Heart right ventricle (tissue), 16 donors: ENCODE results near the gene WDR45B. TPM values are rescaled to one million over a fixed set of nuclear protein-coding genes. Genes with fewer than 3 reads are reported as not detected.

Experiments
- ATAC-seq, 8 donors: fragments of 200-7000 bp; cut with Tn5 transposase; one replicate each; pipeline ENCODE4 v1.9.1; 2020; ENCODE audit warnings: mild to moderate bottlenecking in 8 of 8, moderate library complexity in 8 of 8, moderate number of reproducible peaks in 1 of 8
- DNase-seq, 2 donors: peaks; one replicate each; pipeline ENCODE4 v3.0.0-alpha.2; 2020
- H3K27ac ChIP-seq, 10 donors: fragments of 200-600 bp; sonication (generic) in 2 of 10; one replicate each; pipeline versions ENCODE4 v1.5.0 to v1.8.0; 2020 to 2022; ENCODE audit warnings: mild to moderate bottlenecking in 3 of 10
- H3K27me3 ChIP-seq, 7 donors: fragments of 200-600 bp; one replicate each; pipeline ENCODE4 v1.8.0; 2021 to 2022; ENCODE audit warnings: mild to moderate bottlenecking in 2 of 7
- H3K36me3 ChIP-seq, 9 donors: fragments of 200-600 bp; sonication (generic) in 1 of 9; one replicate each; pipeline versions ENCODE4 v1.5.0 to v1.8.0; 2020 to 2022; ENCODE audit warnings: mild to moderate bottlenecking in 2 of 9
- H3K4me1 ChIP-seq, 9 donors: fragments of 200-600 bp; sonication (generic) in 1 of 9; one replicate each; pipeline versions ENCODE4 v1.5.0 to v1.8.0; 2020 to 2022; ENCODE audit warnings: mild to moderate bottlenecking in 4 of 9
- H3K4me3 ChIP-seq, 10 donors: fragments of 200-600 bp; sonication (generic) in 2 of 10; one replicate each; pipeline versions ENCODE4 v1.5.0 to v1.8.0; 2020 to 2022; ENCODE audit warnings: mild to moderate bottlenecking in 7 of 10, moderate library complexity in 2 of 10
- H3K9me3 ChIP-seq, 11 donors: fragments of 200-600 bp in 10 of 11; sonication (generic) in 2 of 11; one replicate each; pipeline versions ENCODE4 v1.5.0 to v1.8.0; 2013 to 2022; ENCODE audit warnings: mild to moderate bottlenecking in 2 of 11, control low read depth in 1 of 11, moderate library complexity in 1 of 11
- whole genome bisulfite sequencing, 2 donors: extraction: QIAGEN DNeasy Blood & Tissue Kit; methylation state at CpG; one replicate each; pipeline ENCODE4 v1.1.7; 2013; ENCODE audit warnings: inconsistent platforms in 1 of 2; 5-methylcytosine and 5-hydroxymethylcytosine counted together
- intact Hi-C, 10 donors: fragments of 100-400 bp; cut with DNase I; formaldehyde crosslinking; loops; one replicate each; pipeline versions ENCODE4 v1.11.1 to v1.14.2; 2022
- polyA plus RNA-seq, 2 donors: library from polyadenylated mRNA; stranded (reverse); fragments of 200-250 nt; gene quantifications; one replicate each; pipeline ENCODE4 v1.2.3, GENCODE V29; 2013
- total RNA-seq, 10 donors: library from RNA; stranded (reverse); fragmentation: NEBNext Ultra II Directional in 3 of 10; extraction: Animal tissue kit (Norgen Biotek cat#: 25700) in 3 of 10; gene quantifications; one replicate each; pipeline versions ENCODE4 v1.2.1 to v1.2.4, GENCODE V29; 2021 to 2023
- TF ChIP-seq, protein P1 (sequence below), 9 donors: fragments of 200-600 bp; sonication (generic) in 2 of 9; IDR thresholded peaks; one replicate each; pipeline versions ENCODE4 v1.5.0 to v1.8.0; 2021 to 2022; ENCODE audit warnings: antibody characterized with exemption in 9 of 9, mild to moderate bottlenecking in 5 of 9, moderate library complexity in 1 of 9
- donor health status: Arrhythmogenic right ventricular cardiomyopathy.
- donor health status: ischemic (EF 13 %, LVEDD 7.1; RV severe dilation, severe dysfunction).
- donor health status: healthy with polysubstance abuse.
- donor health status: DM: no; HTN: yes; CAD: no.
- donor health status: DM: no; HTN: no; CAD: no.
- donor health status: ischemic (EF 25% LVEDD 6.9; RV normal size, moderate dysfunction).
- donor health status: ischemic (EF 25% LVEDD 5.7; RV mildly dilated, moderate dysfunction).
- donor health status: healthy.
- donor health status: DM: yes; HTN: yes; CAD: no.
- donor health status: Ischemic cardiomyopathy.
- donor health status: ischemic (EF 35%, LVEDD 5.7; RV mildly dilated, moderate dysfunction).
- donor health status: nonischemic (EF 11% LVEDD 7.7; RV severe dilation, severe dysfunction).
- donor health status: DM: yes; HTN: yes; CAD: no.
- donor health status: PGD.
- donor health status: ischemic (EF 29% LVEDD 5.4; RV normal size, mild dysfunction).
- donor health status: nonischemic (EF 23%, LVEDD 6.1; RV moderate dilation, normal function).

WDR45B gene
- total and polyA plus RNA-seq, 12 donors, result 23.3 to 45.5 (median 39.7) TPM

GRCh38 chr17:82694647-82695046 is 46.4 kb upstream of the WDR45B start:
- no peak overlapping the region for H3K27ac ChIP-seq
- peaks cover 0 to 3% (median 0%) of the 10 kb centered on the region in 9 donors for H3K36me3 ChIP-seq
- H3K4me3 ChIP-seq, result no peak overlapping the region
- TF ChIP-seq, protein P1, sequence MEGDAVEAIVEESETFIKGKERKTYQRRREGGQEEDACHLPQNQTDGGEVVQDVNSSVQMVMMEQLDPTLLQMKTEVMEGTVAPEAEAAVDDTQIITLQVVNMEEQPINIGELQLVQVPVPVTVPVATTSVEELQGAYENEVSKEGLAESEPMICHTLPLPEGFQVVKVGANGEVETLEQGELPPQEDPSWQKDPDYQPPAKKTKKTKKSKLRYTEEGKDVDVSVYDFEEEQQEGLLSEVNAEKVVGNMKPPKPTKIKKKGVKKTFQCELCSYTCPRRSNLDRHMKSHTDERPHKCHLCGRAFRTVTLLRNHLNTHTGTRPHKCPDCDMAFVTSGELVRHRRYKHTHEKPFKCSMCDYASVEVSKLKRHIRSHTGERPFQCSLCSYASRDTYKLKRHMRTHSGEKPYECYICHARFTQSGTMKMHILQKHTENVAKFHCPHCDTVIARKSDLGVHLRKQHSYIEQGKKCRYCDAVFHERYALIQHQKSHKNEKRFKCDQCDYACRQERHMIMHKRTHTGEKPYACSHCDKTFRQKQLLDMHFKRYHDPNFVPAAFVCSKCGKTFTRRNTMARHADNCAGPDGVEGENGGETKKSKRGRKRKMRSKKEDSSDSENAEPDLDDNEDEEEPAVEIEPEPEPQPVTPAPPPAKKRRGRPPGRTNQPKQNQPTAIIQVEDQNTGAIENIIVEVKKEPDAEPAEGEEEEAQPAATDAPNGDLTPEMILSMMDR (IDR thresholded peaks at IDR 0.05), result no peak
- H3K4me1 ChIP-seq, result peaks cover 4 to 19% (median 16%) of the 10 kb centered on the region in 9 donors
- peaks cover 0 to 15% (median 0%) of the 10 kb centered on the region in 7 donors for H3K27me3 ChIP-seq
- H3K9me3 ChIP-seq, result peaks cover 0 to 16% (median 11%) of the 10 kb centered on the region in 11 donors
- no peak for DNase-seq
- intact Hi-C loops, result no loop called here
- ATAC-seq, result no peak
- WGBS, 2 donors, result 61 to 65% methylated on average over 2 of the region's 2 CpGs

- TF ChIP-seq, protein P1 (IDR thresholded peaks at IDR 0.05), result no peak
- H3K27ac ChIP-seq, result no peak overlapping the region
These were observed 45.1 kb upstream of the WDR45B start for GRCh38 chr17:82693168-82693867.

DNA sequence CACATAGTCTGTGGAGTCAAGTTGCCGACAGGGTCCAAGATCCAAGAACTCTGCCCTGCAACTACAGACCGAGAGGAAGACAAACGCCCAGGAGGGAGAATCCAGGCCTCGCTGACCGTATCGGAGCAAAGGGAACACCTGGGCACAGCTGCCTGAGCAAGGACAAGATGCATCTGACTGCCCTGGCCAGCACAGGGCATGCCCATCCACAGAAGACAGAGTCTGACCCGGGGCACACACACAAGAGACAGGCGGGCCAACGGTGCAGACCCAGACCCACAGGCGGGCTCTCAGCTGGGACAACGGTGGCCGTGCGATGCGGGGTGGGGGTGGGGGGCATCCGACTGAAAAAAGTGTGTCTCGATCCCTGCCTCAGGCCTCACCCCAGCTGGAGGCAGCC is 44.0 kb upstream of the WDR45B start:
- DNase-seq, result no peak
- ATAC-seq, result no peak

More at GRCh38 chr17:82693168-82693867, 45.1 kb upstream of the WDR45B start:
- Histone ChIP-seq H3K27me3 (peaks cover 0 to 15% (median 0%) of the 10 kb centered on the region in 7 donors), H3K4me1 (peaks cover 4 to 15% (median 11%) of the 10 kb centered on the region in 9 donors), H3K36me3 (peaks cover 0 to 3% (median 0%) of the 10 kb centered on the region in 9 donors), H3K9me3 (peaks cover 0 to 16% (median 11%) of the 10 kb centered on the region in 11 donors), H3K4me3 (no peak overlapping the region)
- DNase-seq (no peak), ATAC-seq (no peak)
- 94 to 95% methylated on average over 22 of the region's 22 CpGs for WGBS, 2 donors
- intact Hi-C loops, result no loop called here

DNA sequence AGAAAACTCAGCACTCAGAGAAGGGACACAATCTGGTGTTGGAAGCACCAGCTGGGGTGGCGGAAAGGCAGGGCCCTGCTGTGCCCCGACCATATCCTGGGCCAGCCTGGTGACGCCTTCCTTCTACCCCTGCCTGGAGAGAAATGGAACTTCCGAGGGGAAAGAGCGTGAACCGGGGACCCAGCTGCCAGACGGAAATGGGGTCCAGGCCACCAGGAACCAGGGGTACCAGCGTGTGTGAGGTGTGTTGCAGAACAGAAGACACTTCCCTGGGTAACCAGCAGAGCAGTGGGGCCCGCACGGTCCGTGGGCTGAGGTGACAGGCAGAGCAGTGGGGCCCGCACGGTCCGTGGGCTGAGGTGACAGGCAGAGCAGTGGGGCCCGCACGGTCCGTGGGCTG is 43.5 kb upstream of the WDR45B start:
- ATAC-seq (no peak), DNase-seq (no peak)
- Histone ChIP-seq H3K9me3 (peaks cover 0 to 16% (median 11%) of the 10 kb centered on the region in 11 donors), H3K4me1 (peaks cover 0 to 16% (median under 1%) of the 10 kb centered on the region in 9 donors), H3K27me3 (peaks cover 0 to 2% (median 0%) of the 10 kb centered on the region in 7 donors), H3K27ac (no peak overlapping the region), H3K36me3 (peaks cover 0 to 3% (median 0%) of the 10 kb centered on the region in 9 donors), H3K4me3 (no peak overlapping the region)
- TF ChIP-seq, protein P1 (IDR thresholded peaks at IDR 0.05), result no peak
- 93 to 97% methylated on average over 11 to 14 of the region's 17 CpGs for WGBS, 2 donors
- intact Hi-C loops, result no loop called here

More for the DNA sequence above, 44.0 kb upstream of the WDR45B start:
- intact Hi-C loops, result no loop called here
- Histone ChIP-seq H3K4me3 (no peak overlapping the region), H3K9me3 (peaks cover 0 to 16% (median 11%) of the 10 kb centered on the region in 11 donors), H3K36me3 (peaks cover 0 to 3% (median 0%) of the 10 kb centered on the region in 9 donors), H3K4me1 (peaks cover 2 to 17% (median 6%) of the 10 kb centered on the region in 9 donors), H3K27ac (no peak overlapping the region), H3K27me3 (peaks cover 0 to 7% (median 0%) of the 10 kb centered on the region in 7 donors)
- TF ChIP-seq, protein P1 (IDR thresholded peaks at IDR 0.05), result no peak
- 85 to 86% methylated on average over 16 of the region's 16 CpGs for WGBS, 2 donors
